Measurements from ENCODE around the gene NLGN1. TPM values are rescaled to one million over a fixed set of nuclear protein-coding genes. Genes with fewer than 3 reads are reported as not detected.

NLGN1 gene
- total RNA-seq, 3 donors from 2014 or later: 4.4 to 12.3 (median 6.9) TPM

DNA sequence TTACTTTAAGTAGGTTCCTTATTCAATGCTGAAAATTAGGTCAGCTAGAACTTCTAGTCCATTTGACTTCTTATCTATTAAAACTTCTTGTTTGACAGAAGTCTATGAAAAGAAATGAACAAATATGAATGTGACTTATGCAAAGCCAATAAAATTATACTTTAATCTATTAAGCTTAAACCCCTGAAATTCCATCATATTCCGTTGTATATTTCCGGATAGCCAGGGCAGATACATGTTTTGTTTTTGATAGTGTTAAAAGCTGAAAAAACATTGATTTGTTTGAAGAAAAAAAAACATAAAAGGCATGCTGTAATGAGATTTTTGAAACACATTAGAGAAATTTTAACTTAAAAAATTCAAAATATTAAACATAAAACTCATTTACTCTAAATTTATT, 794.4 kb downstream of the NLGN1 start:
- H3K9me3 ChIP-seq: no peaks in the 10 kb centered on the region
- H3K36me3 ChIP-seq: no peaks in the 10 kb centered on the region
- no peak overlapping the region for H3K27ac ChIP-seq
- no peaks in the 10 kb centered on the region for H3K4me1 ChIP-seq
- H3K4me3 ChIP-seq: no peak overlapping the region
- intact Hi-C loops (cut with DNase I; ENCODE audit: low total_unique reads): no loop called here
- no peaks in the 10 kb centered on the region for H3K27me3 ChIP-seq
- DNase-seq (ENCODE audit: low spot score in 2 of 2): no peak
- TF ChIP-seq POLR2A (IDR thresholded peaks at IDR 0.05) (no peak), POLR2AphosphoS5 (IDR thresholded peaks at IDR 0.05) (no peak)
- TF ChIP-seq, protein P1, sequence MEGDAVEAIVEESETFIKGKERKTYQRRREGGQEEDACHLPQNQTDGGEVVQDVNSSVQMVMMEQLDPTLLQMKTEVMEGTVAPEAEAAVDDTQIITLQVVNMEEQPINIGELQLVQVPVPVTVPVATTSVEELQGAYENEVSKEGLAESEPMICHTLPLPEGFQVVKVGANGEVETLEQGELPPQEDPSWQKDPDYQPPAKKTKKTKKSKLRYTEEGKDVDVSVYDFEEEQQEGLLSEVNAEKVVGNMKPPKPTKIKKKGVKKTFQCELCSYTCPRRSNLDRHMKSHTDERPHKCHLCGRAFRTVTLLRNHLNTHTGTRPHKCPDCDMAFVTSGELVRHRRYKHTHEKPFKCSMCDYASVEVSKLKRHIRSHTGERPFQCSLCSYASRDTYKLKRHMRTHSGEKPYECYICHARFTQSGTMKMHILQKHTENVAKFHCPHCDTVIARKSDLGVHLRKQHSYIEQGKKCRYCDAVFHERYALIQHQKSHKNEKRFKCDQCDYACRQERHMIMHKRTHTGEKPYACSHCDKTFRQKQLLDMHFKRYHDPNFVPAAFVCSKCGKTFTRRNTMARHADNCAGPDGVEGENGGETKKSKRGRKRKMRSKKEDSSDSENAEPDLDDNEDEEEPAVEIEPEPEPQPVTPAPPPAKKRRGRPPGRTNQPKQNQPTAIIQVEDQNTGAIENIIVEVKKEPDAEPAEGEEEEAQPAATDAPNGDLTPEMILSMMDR (IDR thresholded peaks at IDR 0.05): no peak

DNA sequence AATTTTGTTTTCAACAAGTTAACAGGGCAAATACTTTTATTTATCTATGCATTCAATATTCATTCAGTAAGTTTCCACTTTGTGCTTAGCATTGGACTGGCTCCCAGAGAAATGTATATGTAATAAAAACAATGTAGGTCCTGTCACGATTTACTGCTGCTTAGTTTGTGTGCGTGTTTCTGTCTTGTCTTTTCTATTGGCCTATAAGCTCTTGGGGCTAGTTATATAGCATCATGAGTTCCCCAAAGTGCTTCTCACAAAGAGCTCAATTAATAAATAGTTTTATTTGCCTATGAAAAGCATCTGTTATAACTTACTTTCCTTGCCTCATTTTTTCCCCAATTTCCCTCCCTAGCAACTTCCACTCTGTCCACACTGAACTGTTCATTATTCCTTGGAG, 794.9 kb downstream of the NLGN1 start:
- Histone ChIP-seq H3K4me1 (no peaks in the 10 kb centered on the region), H3K36me3 (no peaks in the 10 kb centered on the region), H3K9me3 (no peaks in the 10 kb centered on the region), H3K27me3 (no peaks in the 10 kb centered on the region), H3K4me3 (no peak overlapping the region), H3K27ac (no peak overlapping the region)
- intact Hi-C loops (cut with DNase I; ENCODE audit: low total_unique reads): no loop called here
- TF ChIP-seq POLR2A (IDR thresholded peaks at IDR 0.05) (no peak), POLR2AphosphoS5 (IDR thresholded peaks at IDR 0.05) (no peak)
- TF ChIP-seq, protein P1 (IDR thresholded peaks at IDR 0.05): no peak
- DNase-seq (ENCODE audit: low spot score in 2 of 2): no peak

DNA sequence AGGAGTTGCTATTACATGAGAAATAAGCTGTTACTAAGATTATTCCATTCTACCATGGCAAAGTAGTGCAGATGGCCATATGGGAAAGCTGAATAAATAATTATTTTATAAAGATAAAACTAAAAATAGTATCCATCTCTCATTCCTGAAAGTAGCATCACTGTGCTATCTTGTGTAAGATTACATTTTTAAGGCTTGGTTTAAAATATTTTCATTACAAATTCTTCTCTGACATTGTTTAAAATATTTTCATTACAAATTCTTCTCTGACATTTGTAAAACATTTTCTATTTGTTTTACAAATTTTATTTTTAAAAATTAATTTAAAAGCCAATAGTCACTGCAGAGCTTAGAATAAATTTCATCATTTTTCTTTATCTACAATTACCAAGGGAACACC, 796.1 kb downstream of the NLGN1 start:
- no peak overlapping the region for H3K27ac ChIP-seq
- H3K36me3 ChIP-seq: no peaks in the 10 kb centered on the region
- no peak overlapping the region for H3K4me3 ChIP-seq
- intact Hi-C loops (cut with DNase I; ENCODE audit: low total_unique reads): no loop called here
- H3K9me3 ChIP-seq: no peaks in the 10 kb centered on the region
- H3K27me3 ChIP-seq: no peaks in the 10 kb centered on the region
- DNase-seq (ENCODE audit: low spot score in 2 of 2): no peak
- H3K4me1 ChIP-seq: no peaks in the 10 kb centered on the region
- TF ChIP-seq, protein P1 (IDR thresholded peaks at IDR 0.05): no peak
- no peak for TF ChIP-seq POLR2A (IDR thresholded peaks at IDR 0.05)
- TF ChIP-seq POLR2AphosphoS5 (IDR thresholded peaks at IDR 0.05): no peak

DNA sequence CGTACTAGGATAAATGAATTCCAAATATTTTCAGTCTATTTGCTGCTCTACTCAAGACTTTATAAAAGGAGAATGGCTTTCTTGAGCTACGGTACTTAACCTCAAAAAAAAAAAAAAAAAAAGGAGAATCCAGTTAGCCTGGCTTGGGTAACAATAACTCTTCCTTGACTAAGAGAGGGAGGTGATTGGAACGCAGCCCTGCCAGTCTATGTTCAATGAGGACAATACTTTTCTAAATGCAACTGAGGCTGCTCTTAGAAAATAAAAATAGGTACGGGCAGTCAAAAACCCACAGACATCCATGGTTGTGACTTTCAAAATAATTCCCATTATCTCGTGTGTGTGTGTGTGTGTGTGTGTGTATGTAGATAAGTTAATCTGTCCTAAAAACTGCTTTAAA, 799.9 kb downstream of the NLGN1 start:
- intact Hi-C loops (cut with DNase I; ENCODE audit: low total_unique reads): no loop called here
- Histone ChIP-seq H3K27me3 (no peaks in the 10 kb centered on the region), H3K27ac (no peak overlapping the region), H3K4me3 (no peak overlapping the region), H3K36me3 (no peaks in the 10 kb centered on the region), H3K4me1 (no peaks in the 10 kb centered on the region), H3K9me3 (no peaks in the 10 kb centered on the region)
- TF ChIP-seq POLR2A (IDR thresholded peaks at IDR 0.05) (no peak), POLR2AphosphoS5 (IDR thresholded peaks at IDR 0.05) (no peak)
- TF ChIP-seq, protein P1 (IDR thresholded peaks at IDR 0.05): no peak
- DNase-seq (ENCODE audit: low spot score in 2 of 2): no peak

DNA sequence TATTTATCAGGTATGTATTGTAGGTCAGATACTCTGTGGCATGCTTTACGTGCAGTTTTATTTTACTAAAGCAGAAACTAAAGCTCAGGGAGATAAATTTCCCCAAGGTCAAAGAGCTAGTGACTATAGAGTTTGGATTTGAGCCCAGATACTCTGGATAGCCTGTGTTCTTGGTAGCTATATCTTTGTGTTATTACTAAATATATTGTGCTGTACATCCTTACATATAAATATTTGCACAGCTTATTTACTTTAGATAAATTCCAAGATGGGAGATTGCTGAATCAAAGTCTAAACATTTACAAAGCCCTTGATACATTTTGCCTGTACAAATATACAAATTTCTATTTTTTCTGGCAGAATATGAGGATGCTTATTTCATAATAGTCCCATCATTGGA, 800.7 kb downstream of the NLGN1 start:
- Histone ChIP-seq H3K27me3 (no peaks in the 10 kb centered on the region), H3K4me1 (no peaks in the 10 kb centered on the region), H3K4me3 (no peak overlapping the region), H3K36me3 (no peaks in the 10 kb centered on the region), H3K9me3 (no peaks in the 10 kb centered on the region), H3K27ac (no peak overlapping the region)
- TF ChIP-seq POLR2A (IDR thresholded peaks at IDR 0.05) (no peak), POLR2AphosphoS5 (IDR thresholded peaks at IDR 0.05) (no peak)
- TF ChIP-seq, protein P1 (IDR thresholded peaks at IDR 0.05): no peak
- no peak for DNase-seq (ENCODE audit: low spot score in 2 of 2)
- intact Hi-C loops (cut with DNase I; ENCODE audit: low total_unique reads): no loop called here
